Measurements from ENCODE around the gene WDR35.

DNA sequence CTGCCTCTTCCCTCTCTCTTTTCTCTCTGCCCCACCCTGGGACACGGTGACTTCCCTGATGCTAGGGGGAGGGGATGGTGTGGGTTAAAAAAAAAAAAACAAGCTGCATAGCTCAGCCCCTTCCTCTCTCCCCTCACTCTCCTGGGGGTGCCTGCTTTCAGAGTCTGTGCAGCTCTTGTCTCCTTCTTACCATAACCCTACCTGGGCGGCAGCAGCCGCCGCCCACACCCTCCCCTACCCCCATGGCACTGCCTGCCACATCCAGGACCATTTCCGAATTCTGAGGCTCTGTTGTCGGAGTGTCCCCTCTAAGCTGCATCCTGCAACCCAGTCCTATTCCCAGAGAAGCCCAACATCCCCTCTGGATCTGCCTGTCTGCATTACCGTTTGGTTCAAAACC is 104.1 kb downstream of the WDR35 start:
- TF ChIP-seq POLR2A (IDR thresholded peaks at IDR 0.05) = no peak
- TF ChIP-seq, protein P1, sequence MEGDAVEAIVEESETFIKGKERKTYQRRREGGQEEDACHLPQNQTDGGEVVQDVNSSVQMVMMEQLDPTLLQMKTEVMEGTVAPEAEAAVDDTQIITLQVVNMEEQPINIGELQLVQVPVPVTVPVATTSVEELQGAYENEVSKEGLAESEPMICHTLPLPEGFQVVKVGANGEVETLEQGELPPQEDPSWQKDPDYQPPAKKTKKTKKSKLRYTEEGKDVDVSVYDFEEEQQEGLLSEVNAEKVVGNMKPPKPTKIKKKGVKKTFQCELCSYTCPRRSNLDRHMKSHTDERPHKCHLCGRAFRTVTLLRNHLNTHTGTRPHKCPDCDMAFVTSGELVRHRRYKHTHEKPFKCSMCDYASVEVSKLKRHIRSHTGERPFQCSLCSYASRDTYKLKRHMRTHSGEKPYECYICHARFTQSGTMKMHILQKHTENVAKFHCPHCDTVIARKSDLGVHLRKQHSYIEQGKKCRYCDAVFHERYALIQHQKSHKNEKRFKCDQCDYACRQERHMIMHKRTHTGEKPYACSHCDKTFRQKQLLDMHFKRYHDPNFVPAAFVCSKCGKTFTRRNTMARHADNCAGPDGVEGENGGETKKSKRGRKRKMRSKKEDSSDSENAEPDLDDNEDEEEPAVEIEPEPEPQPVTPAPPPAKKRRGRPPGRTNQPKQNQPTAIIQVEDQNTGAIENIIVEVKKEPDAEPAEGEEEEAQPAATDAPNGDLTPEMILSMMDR (IDR thresholded peaks at IDR 0.05) = no peak
